ENCODE results near the gene MAPK8. TPM values are rescaled to one million over a fixed set of nuclear protein-coding genes. Genes with fewer than 3 reads are reported as not detected.

The MAPK8 gene
- polyA plus RNA-seq, 3 donors: 18.4 to 21.1 (median 18.5) TPM

- intact Hi-C loops (cut with micrococcal nuclease): no loop called here
- Mint-ChIP-seq H3K4me1 (no peaks in the 10 kb centered on the region), H3K4me3 (no peak overlapping the region), H3K9me3 (peaks cover 4 to 14% (median 8%) of the 10 kb centered on the region in 7 donors), H3K36me3 (peaks cover 34 to 37% of the 10 kb centered on the region in 2 donors), H3K27me3 (ENCODE audit: low read depth in 3 of 3) (peaks cover 0 to 2% (median 0%) of the 10 kb centered on the region in 3 donors), H3K27ac (no peak overlapping the region)
- Histone ChIP-seq H3K4me2 (replicated peaks; ENCODE audit: extremely low read depth, low read length, poor library complexity, severe bottlenecking) (no peak overlapping the region), H3K9me3 (replicated peaks in 1 of 2; ENCODE audit: control insufficient read depth in 1 of 2, insufficient read depth in 1 of 2, low read length in 2 of 2) (peaks cover 0 to 5% of the 10 kb centered on the region in 2 donors), H3K27ac (ENCODE audit: low read depth in 1 of 2, low read length in 2 of 2) (no peak overlapping the region), H3K4me3 (replicated peaks in 1 of 3; ENCODE audit: low read depth in 2 of 3, low read length in 3 of 3) (no peak overlapping the region), H3K9ac (ENCODE audit: insufficient read depth, low read length, poor library complexity, severe bottlenecking) (no peak overlapping the region), H2AFZ (ENCODE audit: insufficient read depth, low read depth, low read length, poor library complexity, severe bottlenecking) (no peak overlapping the region), H3K27me3 (ENCODE audit: control insufficient read depth in 2 of 2, insufficient read depth in 2 of 2, low read length in 2 of 2) (no peaks in the 10 kb centered on the region), H3K36me3 (replicated peaks in 1 of 2; ENCODE audit: control insufficient read depth in 1 of 2, insufficient read depth in 2 of 2, low read length in 2 of 2) (peaks cover 12 to 42% of the 10 kb centered on the region in 2 donors), H3K4me1 (ENCODE audit: control insufficient read depth in 1 of 2, insufficient read depth in 2 of 2, low read length in 2 of 2) (no peaks in the 10 kb centered on the region), H3K79me2 (ENCODE audit: insufficient read depth, low read length) (no peaks in the 10 kb centered on the region), H4K20me1 (ENCODE audit: insufficient read depth, low read length) (no peaks in the 10 kb centered on the region)
- TF ChIP-seq CTCF (IDR thresholded peaks at IDR 0.05): no peak
- no peak for DNase-seq
- WGBS (ENCODE audit: insufficient coverage): no CpG with 5 or more reads among the region's 3 CpGs
Measured at GRCh38 chr10:48412081-48412480, 105.6 kb downstream of the MAPK8 start.

GRCh38 chr10:48412933-48413332 lies 106.5 kb downstream of the MAPK8 start:
- Mint-ChIP-seq H3K27ac (no peak overlapping the region), H3K9me3 (peaks cover 4 to 14% (median 8%) of the 10 kb centered on the region in 7 donors), H3K27me3 (ENCODE audit: low read depth in 3 of 3) (peaks cover 0 to 2% (median 0%) of the 10 kb centered on the region in 3 donors), H3K4me3 (no peak overlapping the region), H3K4me1 (no peaks in the 10 kb centered on the region), H3K36me3 (peaks cover 34 to 37% of the 10 kb centered on the region in 2 donors)
- Histone ChIP-seq H4K20me1 (ENCODE audit: insufficient read depth, low read length) (no peaks in the 10 kb centered on the region), H3K9me3 (replicated peaks in 1 of 2; ENCODE audit: control insufficient read depth in 1 of 2, insufficient read depth in 1 of 2, low read length in 2 of 2) (peaks cover 0 to 5% of the 10 kb centered on the region in 2 donors), H3K36me3 (replicated peaks in 1 of 2; ENCODE audit: control insufficient read depth in 1 of 2, insufficient read depth in 2 of 2, low read length in 2 of 2) (peaks cover 12 to 42% of the 10 kb centered on the region in 2 donors), H3K27me3 (ENCODE audit: control insufficient read depth in 2 of 2, insufficient read depth in 2 of 2, low read length in 2 of 2) (no peaks in the 10 kb centered on the region), H3K4me2 (replicated peaks; ENCODE audit: extremely low read depth, low read length, poor library complexity, severe bottlenecking) (no peak overlapping the region), H3K79me2 (ENCODE audit: insufficient read depth, low read length) (no peaks in the 10 kb centered on the region), H3K4me1 (ENCODE audit: control insufficient read depth in 1 of 2, insufficient read depth in 2 of 2, low read length in 2 of 2) (no peaks in the 10 kb centered on the region), H2AFZ (ENCODE audit: insufficient read depth, low read depth, low read length, poor library complexity, severe bottlenecking) (no peak overlapping the region), H3K4me3 (replicated peaks in 1 of 3; ENCODE audit: low read depth in 2 of 3, low read length in 3 of 3) (no peak overlapping the region), H3K27ac (ENCODE audit: low read depth in 1 of 2, low read length in 2 of 2) (no peak overlapping the region), H3K9ac (ENCODE audit: insufficient read depth, low read length, poor library complexity, severe bottlenecking) (no peak overlapping the region)
- DNase-seq: no peak
- no CpG with 5 or more reads among the region's 4 CpGs for WGBS (ENCODE audit: insufficient coverage)
- no peak for TF ChIP-seq CTCF (IDR thresholded peaks at IDR 0.05)
- intact Hi-C loops (cut with micrococcal nuclease): no loop called here
